Lower leg skin (tissue), 3 donors: ENCODE measurements around the gene ZFYVE28.

Experiments
- CTCF ChIP-seq, 3 donors: fragments of 450-650 bp; IDR thresholded peaks; one replicate each; pipeline ENCODE4 v1.5.1; 2016; ENCODE audit warnings: antibody characterized with exemption in 3 of 3, mild to moderate bottlenecking in 3 of 3, moderate library complexity in 2 of 3
- POLR2A ChIP-seq, 2 donors: fragments of 450-650 bp; IDR thresholded peaks; one replicate each; pipeline ENCODE4 v1.6.1; 2016 to 2017; ENCODE audit warnings: antibody characterized with exemption in 2 of 2, mild to moderate bottlenecking in 1 of 2, moderate library complexity in 1 of 2

GRCh38 chr4:2359591-2360395, 58.7 kb downstream of the ZFYVE28 start:
- TF ChIP-seq CTCF (IDR thresholded peaks at IDR 0.05) (no peak), POLR2A (IDR thresholded peaks at IDR 0.05) (no peak)
